Endothelial cell of umbilical vein (primary cell): ENCODE results near the gene ERCC4. TPM values are rescaled to one million over a fixed set of nuclear protein-coding genes. Genes with fewer than 3 reads are reported as not detected.

ENCODE experiments used
- BruUV-seq: library from RNA; stranded (reverse); fragments of 400-500 nt; replicated peaks from 2 replicates; lab custom pipeline; 2021; lab: Mats Ljungman, UMichigan
- CTCF ChIA-PET: fragments of 300-600, 350-600 bp; sonication (Branson Sonifier 250); formaldehyde crosslinking; loops from one replicate; lab custom pipeline; 2021; ENCODE audit warnings: antibody characterized with exemption, inconsistent platforms; lab: Charles Lee
- POLR2A ChIA-PET: fragments of 300-600, 350-600 bp; sonication (Branson Sonifier 250); formaldehyde crosslinking; loops from one replicate; lab custom pipeline; 2021; ENCODE audit warnings: antibody characterized with exemption, inconsistent platforms; lab: Charles Lee
- DNase-seq: peaks from one replicate; pipeline ENCODE4 v3.0.0-alpha.2; 2011; ENCODE audit warnings: low read depth, low spot score
- FAIRE-seq: peaks from 2 replicates; lab custom pipeline; 2011; peaks lifted over from hg19 to GRCh38; lab: Jason Lieb, UNC
- H2AFZ ChIP-seq: 2 replicates; pipeline ENCODE4 v1.6.0; 2012; ENCODE audit warnings: low read depth, low read length, control low read depth, inconsistent platforms
- H3K27ac ChIP-seq: 2 replicates; pipeline ENCODE4 v1.5.1; 2011; ENCODE audit warnings: low read depth, mild to moderate bottlenecking, control low read depth, low read length, moderate library complexity; ENCODE audit not compliant: insufficient read depth
- H3K27me3 ChIP-seq, 2 experiments: 2 replicates each; pipeline versions ENCODE4 v1.6.0 to v1.6.1; 2011; ENCODE audit warnings: low read length in 2 of 2, mixed read lengths in 1 of 2; ENCODE audit not compliant: control insufficient read depth in 2 of 2, insufficient read depth in 2 of 2
- H3K36me3 ChIP-seq, 2 experiments: 2 replicates in 1 of 2; 3 replicates in 1 of 2; pipeline ENCODE4 v1.5.1; 2011; ENCODE audit warnings: low read length in 2 of 2, mild to moderate bottlenecking in 1 of 2, moderate library complexity in 1 of 2; ENCODE audit not compliant: control insufficient read depth in 2 of 2, insufficient read depth in 2 of 2; ENCODE audit errors: extremely low read depth in 1 of 2
- H3K4me1 ChIP-seq: 3 replicates; pipeline ENCODE4 v1.5.1; 2011; ENCODE audit warnings: mild to moderate bottlenecking, low read length; ENCODE audit not compliant: control insufficient read depth, insufficient read depth; ENCODE audit errors: extremely low read depth
- H3K4me2 ChIP-seq: 2 replicates; pipeline ENCODE4 v1.6.1; 2011; ENCODE audit warnings: low read length, control low read depth, mixed read lengths; ENCODE audit not compliant: insufficient read depth
- H3K4me3 ChIP-seq, 3 experiments: fragments of 200-600 bp in 1 of 3; sonication (generic), shearing (Covaris generic) in 1 of 3; replicated peaks in 1 of 3; 2 replicates each; pipeline ENCODE4 v1.5.1; 2011 to 2016; ENCODE audit warnings: control low read depth in 3 of 3, low read length in 3 of 3, mild to moderate bottlenecking in 2 of 3, inconsistent platforms in 1 of 3, low read depth in 1 of 3, moderate library complexity in 1 of 3; ENCODE audit not compliant: insufficient read depth in 1 of 3
- H3K79me2 ChIP-seq: 2 replicates; pipeline ENCODE4 v1.6.0; 2012; ENCODE audit warnings: low read length, inconsistent platforms; ENCODE audit not compliant: control insufficient read depth, insufficient read depth
- H3K9ac ChIP-seq: replicated peaks from 2 replicates; pipeline ENCODE3; 2011; ENCODE audit warnings: low read length, control low read depth; ENCODE audit not compliant: insufficient read depth; ENCODE audit errors: extremely low read depth
- H3K9me1 ChIP-seq: replicated peaks from 3 replicates; pipeline ENCODE4 v1.6.0; 2011; ENCODE audit warnings: mild to moderate bottlenecking, low read length; ENCODE audit not compliant: control insufficient read depth, insufficient read depth; ENCODE audit errors: extremely low read depth
- H3K9me3 ChIP-seq: replicated peaks from 2 replicates; pipeline ENCODE4 v1.5.1; 2012; ENCODE audit warnings: low read length, inconsistent platforms; ENCODE audit not compliant: control insufficient read depth, insufficient read depth
- H4K20me1 ChIP-seq: replicated peaks from 2 replicates; pipeline ENCODE3; 2011; ENCODE audit warnings: mild to moderate bottlenecking, low read length; ENCODE audit not compliant: control insufficient read depth, insufficient read depth; ENCODE audit errors: extremely low read depth
- EZH2 ChIP-seq: IDR thresholded peaks from 2 replicates; pipeline ENCODE4 v1.6.1; 2012; ENCODE audit warnings: borderline replicate concordance, low read depth, mild to moderate bottlenecking, moderate library complexity, low read length, inconsistent platforms; ENCODE audit not compliant: severe bottlenecking
- FOS ChIP-seq: IDR thresholded peaks from 2 replicates; pipeline ENCODE4 v1.6.1; 2011; ENCODE audit warnings: mild to moderate bottlenecking, low read length, moderate library complexity, borderline replicate concordance; ENCODE audit not compliant: insufficient read depth
- GATA2 ChIP-seq: IDR thresholded peaks from 2 replicates; pipeline ENCODE4 v1.7.0; 2011; ENCODE audit warnings: low read depth, mild to moderate bottlenecking, moderate library complexity, mixed read lengths, low read length; ENCODE audit not compliant: insufficient read length, insufficient read depth
- JUN ChIP-seq: IDR thresholded peaks from 2 replicates; pipeline ENCODE4 v1.6.1; 2011; ENCODE audit warnings: borderline replicate concordance, low read depth; ENCODE audit not compliant: insufficient read length, insufficient read depth
- MYC ChIP-seq: IDR thresholded peaks from one replicate; pipeline ENCODE4 v1.6.1; 2011; ENCODE audit warnings: mild to moderate bottlenecking, low read depth, low read length
- POLR2A ChIP-seq: IDR thresholded peaks from 2 replicates; pipeline ENCODE4 v1.6.1; 2012; ENCODE audit warnings: low read depth, mild to moderate bottlenecking, control low read depth, low read length
- POLR2AphosphoS5 ChIP-seq: IDR thresholded peaks from 2 replicates; pipeline ENCODE4 v1.6.1; 2012; ENCODE audit warnings: low read depth, mild to moderate bottlenecking, control low read depth, low read length, moderate library complexity; ENCODE audit not compliant: insufficient read depth
- dilution Hi-C: fragments of 300-500 bp; cut with MboI; formaldehyde crosslinking; loops from one replicate; pipeline ENCODE4 v1.15.0; 2019; ENCODE audit warnings: low sequenced_read_pairs; ENCODE audit not compliant: extremely low pct_ligation_motif_present
- intact Hi-C: fragments of 100-400 bp; cut with micrococcal nuclease; formaldehyde crosslinking; loops from one replicate; pipeline ENCODE4 v1.10.0; 2022
- polyA plus RNA-seq, 4 experiments: library from polyadenylated mRNA; depleted of rRNA in 3 of 4; stranded (reverse) in 3 of 4; unstranded in 1 of 4; fragments of >200 nt; gene quantifications; 2 replicates each; pipeline versions ENCODE4 v1.2.1 to v1.2.3, GENCODE V29; 2011 to 2012; ENCODE audit warnings: missing spikeins in 1 of 4
- total RNA-seq: library from RNA; stranded (reverse); gene quantifications from 2 replicates; pipeline ENCODE4 v1.2.3, GENCODE V29; 2021
- TF ChIP-seq, protein P1 (sequence below), 2 donors: IDR thresholded peaks; 1 replicate in 1 of 2; 2 replicates in 1 of 2; pipeline ENCODE4 v1.5.1; 2011; ENCODE audit warnings: low read length in 2 of 2, mild to moderate bottlenecking in 2 of 2, moderate library complexity in 2 of 2, control low read depth in 1 of 2, inconsistent platforms in 1 of 2, low read depth in 1 of 2; ENCODE audit not compliant: insufficient read depth in 1 of 2; ENCODE audit errors: extremely low read depth in 1 of 2
- TF ChIP-seq, protein P2 (sequence below): IDR thresholded peaks from 2 replicates; pipeline ENCODE4 v1.6.1; 2011; ENCODE audit not compliant: insufficient read depth, insufficient read length

Gene ERCC4
- total and polyA plus RNA-seq, 2 donors (not counting 3 experiments of a cell fraction or from before 2014, with no cell fraction given) = 4.9 to 17.1 TPM

DNA sequence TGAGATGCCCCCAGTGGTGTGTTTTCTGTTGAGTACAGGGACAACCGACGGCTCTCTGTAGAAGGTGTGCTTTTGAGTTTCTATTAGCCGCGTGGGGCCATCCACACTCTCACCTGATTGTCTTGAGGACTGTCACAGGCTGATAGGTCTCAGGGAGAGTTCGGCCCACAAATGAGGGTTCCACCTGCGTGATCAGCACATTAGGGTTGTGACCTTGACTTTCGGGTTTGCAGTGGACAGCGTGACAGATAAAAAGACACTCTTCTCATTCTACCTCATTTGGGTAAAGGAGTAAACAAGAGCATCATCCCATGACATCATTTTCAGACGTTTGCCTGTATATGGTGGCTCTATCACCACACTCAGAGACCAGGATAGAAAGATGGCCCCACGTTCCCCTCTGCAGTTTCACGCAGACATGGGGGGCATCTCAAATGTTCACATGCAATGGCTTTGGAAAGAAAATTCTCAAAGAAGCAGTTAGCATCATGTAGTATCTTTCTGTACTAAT is 76.9 kb downstream of the ERCC4 start:
- Histone ChIP-seq H3K9ac (no peak overlapping the region), H3K79me2 (no peaks in the 10 kb centered on the region), H3K9me1 (no peaks in the 10 kb centered on the region), H2AFZ (no peak overlapping the region), H3K4me2 (no peak overlapping the region), H3K27me3 (peaks cover 9 to 15% of the 10 kb centered on the region in 2 experiments), H4K20me1 (no peaks in the 10 kb centered on the region), H3K36me3 (no peaks in the 10 kb centered on the region), H3K27ac (no peak overlapping the region), H3K4me1 (peaks cover 10% of the 10 kb centered on the region), H3K4me3 (no peak overlapping the region), H3K9me3 (no peaks in the 10 kb centered on the region)
- BruUV-seq = no TSS peak
- FAIRE-seq = no peak
- intact Hi-C loops (no loop called here), dilution Hi-C loops (no loop called here)
- ChIA-PET CTCF (interaction anchor here (0.8 kb wide), 1 partner anchor 73 kb away, joined by 3 read pairs; no protein-coding TSS in a partner anchor), POLR2A (no interaction called here)
- TF ChIP-seq, protein P1, sequence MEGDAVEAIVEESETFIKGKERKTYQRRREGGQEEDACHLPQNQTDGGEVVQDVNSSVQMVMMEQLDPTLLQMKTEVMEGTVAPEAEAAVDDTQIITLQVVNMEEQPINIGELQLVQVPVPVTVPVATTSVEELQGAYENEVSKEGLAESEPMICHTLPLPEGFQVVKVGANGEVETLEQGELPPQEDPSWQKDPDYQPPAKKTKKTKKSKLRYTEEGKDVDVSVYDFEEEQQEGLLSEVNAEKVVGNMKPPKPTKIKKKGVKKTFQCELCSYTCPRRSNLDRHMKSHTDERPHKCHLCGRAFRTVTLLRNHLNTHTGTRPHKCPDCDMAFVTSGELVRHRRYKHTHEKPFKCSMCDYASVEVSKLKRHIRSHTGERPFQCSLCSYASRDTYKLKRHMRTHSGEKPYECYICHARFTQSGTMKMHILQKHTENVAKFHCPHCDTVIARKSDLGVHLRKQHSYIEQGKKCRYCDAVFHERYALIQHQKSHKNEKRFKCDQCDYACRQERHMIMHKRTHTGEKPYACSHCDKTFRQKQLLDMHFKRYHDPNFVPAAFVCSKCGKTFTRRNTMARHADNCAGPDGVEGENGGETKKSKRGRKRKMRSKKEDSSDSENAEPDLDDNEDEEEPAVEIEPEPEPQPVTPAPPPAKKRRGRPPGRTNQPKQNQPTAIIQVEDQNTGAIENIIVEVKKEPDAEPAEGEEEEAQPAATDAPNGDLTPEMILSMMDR (IDR thresholded peaks at IDR 0.05; ENCODE audit: extremely low read depth in 1 of 2, insufficient read depth in 1 of 2, low read depth in 1 of 2, low read length in 2 of 2) = no peak
- TF ChIP-seq JUN = no peak
- DNase-seq = no peak

DNA sequence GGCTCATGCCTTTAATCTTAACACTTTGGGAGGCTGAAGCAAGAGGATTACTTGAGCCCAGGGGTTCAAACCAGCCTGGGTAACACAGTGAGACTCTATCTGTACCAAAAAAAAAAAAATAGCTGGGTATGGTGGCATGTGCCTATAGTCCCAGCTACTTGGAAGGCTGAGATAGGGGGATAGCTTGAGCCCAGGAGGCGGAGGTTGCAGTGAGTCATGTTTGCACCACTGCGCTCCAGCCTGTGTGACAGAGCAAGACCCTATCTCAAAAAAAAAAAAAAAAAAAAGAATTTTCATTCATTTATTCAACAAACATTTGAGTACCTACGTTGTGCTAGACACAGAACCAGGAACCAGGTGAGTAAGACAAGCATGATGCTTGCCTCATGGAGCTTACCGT is 77.6 kb downstream of the ERCC4 start:
- no peak overlapping the region for H3K4me3 ChIP-seq
- ChIA-PET CTCF (interaction anchor here (0.7 to 0.8 kb wide), 2 partner anchors 19 to 74 kb away, joined by 3 read pairs; no protein-coding TSS in a partner anchor), POLR2A (no interaction called here)
- H3K9me1 ChIP-seq = no peaks in the 10 kb centered on the region
- H3K4me2 ChIP-seq = no peak overlapping the region
- no peaks in the 10 kb centered on the region for H4K20me1 ChIP-seq
- H3K27me3 ChIP-seq = peaks cover 9 to 15% of the 10 kb centered on the region in 2 experiments
- TF ChIP-seq FOS (no peak), EZH2 (no peak), JUN (no peak), GATA2 (no peak), MYC (no peak), POLR2A (no peak), POLR2AphosphoS5 (no peak)
- TF ChIP-seq, protein P2, sequence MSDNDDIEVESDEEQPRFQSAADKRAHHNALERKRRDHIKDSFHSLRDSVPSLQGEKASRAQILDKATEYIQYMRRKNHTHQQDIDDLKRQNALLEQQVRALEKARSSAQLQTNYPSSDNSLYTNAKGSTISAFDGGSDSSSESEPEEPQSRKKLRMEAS = no peak
- TF ChIP-seq, protein P1 (IDR thresholded peaks at IDR 0.05; ENCODE audit: extremely low read depth in 1 of 2, insufficient read depth in 1 of 2, low read depth in 1 of 2, low read length in 2 of 2) = no peak
- no peak overlapping the region for H3K9ac ChIP-seq
- FAIRE-seq (no peak), DNase-seq (no peak)
- dilution Hi-C loops = no loop called here
- no TSS peak for BruUV-seq
- H2AFZ ChIP-seq = no peak overlapping the region
- intact Hi-C loops = no loop called here
- H3K36me3 ChIP-seq = no peaks in the 10 kb centered on the region
- H3K27ac ChIP-seq = no peak overlapping the region
- H3K4me1 ChIP-seq = peaks cover 10% of the 10 kb centered on the region
- H3K9me3 ChIP-seq = no peaks in the 10 kb centered on the region
- H3K79me2 ChIP-seq = no peaks in the 10 kb centered on the region
